ENCODE measurements around the gene IQSEC1.

The IQSEC1 gene

DNA sequence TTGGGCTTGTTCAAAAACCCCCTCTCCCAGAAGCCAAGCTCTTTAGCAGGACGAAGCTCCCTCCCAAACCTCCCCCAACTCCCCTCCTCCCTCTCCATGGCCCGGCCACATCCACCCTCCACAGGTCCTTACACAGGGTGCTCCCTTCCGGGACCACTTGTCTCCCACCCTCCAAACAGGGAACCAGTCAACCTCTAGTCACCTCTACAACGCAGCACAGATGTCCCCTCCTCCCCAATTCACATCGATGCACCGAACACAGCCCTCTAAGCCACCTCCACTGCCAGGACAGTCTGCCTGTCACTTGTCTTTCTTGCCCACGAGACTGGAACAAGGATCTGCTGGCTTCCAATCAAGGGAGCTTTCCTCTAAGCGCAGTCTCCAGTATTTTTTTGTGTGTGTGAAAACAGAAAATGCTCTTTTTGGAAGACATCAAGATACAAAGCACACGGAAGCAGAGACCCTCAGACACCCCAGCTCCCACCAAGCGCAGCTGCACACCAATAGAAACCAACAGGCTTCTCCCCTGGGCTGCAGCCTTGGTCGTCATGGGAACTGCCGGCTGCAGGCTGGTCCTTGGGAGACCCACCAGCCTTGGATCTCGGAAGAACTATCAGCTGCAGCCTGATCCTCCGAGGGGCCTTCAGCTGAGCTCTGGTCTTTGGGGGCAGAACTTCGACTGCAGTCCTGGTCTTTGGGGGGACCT is 26.5 kb downstream of the IQSEC1 start:
- no peak for DNase-seq (ENCODE audit: extremely low read depth, low read depth)
- TF ChIP-seq, protein P1, sequence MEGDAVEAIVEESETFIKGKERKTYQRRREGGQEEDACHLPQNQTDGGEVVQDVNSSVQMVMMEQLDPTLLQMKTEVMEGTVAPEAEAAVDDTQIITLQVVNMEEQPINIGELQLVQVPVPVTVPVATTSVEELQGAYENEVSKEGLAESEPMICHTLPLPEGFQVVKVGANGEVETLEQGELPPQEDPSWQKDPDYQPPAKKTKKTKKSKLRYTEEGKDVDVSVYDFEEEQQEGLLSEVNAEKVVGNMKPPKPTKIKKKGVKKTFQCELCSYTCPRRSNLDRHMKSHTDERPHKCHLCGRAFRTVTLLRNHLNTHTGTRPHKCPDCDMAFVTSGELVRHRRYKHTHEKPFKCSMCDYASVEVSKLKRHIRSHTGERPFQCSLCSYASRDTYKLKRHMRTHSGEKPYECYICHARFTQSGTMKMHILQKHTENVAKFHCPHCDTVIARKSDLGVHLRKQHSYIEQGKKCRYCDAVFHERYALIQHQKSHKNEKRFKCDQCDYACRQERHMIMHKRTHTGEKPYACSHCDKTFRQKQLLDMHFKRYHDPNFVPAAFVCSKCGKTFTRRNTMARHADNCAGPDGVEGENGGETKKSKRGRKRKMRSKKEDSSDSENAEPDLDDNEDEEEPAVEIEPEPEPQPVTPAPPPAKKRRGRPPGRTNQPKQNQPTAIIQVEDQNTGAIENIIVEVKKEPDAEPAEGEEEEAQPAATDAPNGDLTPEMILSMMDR (IDR thresholded peaks at IDR 0.05; ENCODE audit: low read depth, low read length), result no peak

DNA sequence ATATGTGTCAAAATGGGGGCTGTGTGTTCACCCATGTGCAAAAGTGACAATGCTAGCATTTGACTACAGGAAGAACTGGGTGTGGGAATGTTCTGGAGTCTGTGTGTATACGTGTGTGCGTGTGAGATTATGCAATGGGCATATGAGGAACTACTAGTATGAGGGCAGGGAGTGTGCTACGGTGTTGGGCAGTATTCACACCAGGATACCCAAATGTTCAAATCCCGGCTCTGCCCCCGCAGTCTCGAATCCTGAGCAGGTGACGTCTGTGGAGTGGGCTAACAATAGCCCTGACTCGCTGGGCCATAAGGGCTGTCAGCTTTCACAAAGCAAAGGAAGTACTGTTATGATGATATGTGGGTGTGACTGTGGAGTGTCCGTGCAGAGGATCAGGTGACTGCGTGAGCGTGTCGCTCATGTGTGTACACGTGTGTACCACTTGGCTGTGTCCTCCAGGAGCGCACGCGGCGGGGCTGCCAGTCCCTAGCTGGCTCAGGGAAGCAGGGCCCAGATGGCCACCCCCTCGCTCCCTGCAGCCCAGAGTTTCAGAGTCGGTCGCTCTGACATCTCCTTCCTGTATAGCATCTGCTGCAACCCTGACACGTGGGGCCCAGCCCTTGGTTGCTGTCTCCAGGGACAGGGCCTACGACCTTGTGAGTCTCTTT is 27.2 kb downstream of the IQSEC1 start:
- TF ChIP-seq, protein P1 (IDR thresholded peaks at IDR 0.05; ENCODE audit: low read depth, low read length), result no peak
- DNase-seq (ENCODE audit: extremely low read depth, low read depth), result no peak

GRCh38 chr3:13045241-13045903 is 27.9 kb downstream of the IQSEC1 start:
- TF ChIP-seq, protein P1 (IDR thresholded peaks at IDR 0.05; ENCODE audit: low read depth, low read length), result no peak

DNA sequence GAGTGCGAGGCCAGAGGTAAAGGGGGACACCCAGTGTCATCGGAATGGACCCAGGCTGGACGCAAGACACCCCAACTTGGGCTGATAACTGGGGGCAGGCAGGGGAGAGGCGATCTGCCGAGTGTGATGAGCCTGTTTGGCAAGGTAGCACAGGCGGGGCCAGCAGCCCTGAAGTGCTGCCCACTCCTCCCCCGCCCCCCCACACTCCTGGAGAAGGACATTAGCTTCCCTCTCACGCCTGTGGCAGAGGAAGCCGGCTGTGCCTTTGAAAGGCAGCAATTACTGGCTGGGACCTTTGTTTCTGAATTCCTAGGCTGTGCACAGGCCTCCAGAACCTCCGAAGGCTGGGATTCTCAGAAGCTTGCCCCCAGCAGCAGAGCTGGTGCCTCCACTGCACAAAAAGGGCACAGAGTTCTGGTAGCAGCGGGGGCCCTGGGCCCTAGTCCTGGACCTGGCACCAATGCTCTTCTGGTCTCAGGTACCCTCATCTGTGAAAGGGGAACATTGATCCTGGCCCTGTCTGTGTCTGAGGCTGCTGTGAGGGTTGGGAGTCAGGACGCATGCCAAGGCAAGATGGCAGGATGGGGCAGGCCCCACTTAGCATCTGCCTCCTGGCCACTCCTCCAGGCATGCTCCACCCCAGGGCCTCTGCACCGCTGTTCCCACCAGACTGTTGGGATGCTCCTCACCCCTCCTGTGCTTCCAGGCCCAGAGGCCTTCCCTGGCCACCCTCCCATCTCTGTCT is 28.6 kb downstream of the IQSEC1 start:
- no peak for DNase-seq (ENCODE audit: extremely low read depth, low read depth)
- TF ChIP-seq, protein P1 (IDR thresholded peaks at IDR 0.05; ENCODE audit: low read depth, low read length), result no peak

More at GRCh38 chr3:13045241-13045903, 27.9 kb downstream of the IQSEC1 start:
- DNase-seq (ENCODE audit: extremely low read depth, low read depth), result no peak

- DNase-seq (ENCODE audit: extremely low read depth, low read depth), result no peak
- TF ChIP-seq, protein P1 (IDR thresholded peaks at IDR 0.05; ENCODE audit: low read depth, low read length), result no peak
These were observed 29.6 kb downstream of the IQSEC1 start for GRCh38 chr3:13043656-13044055.

DNA sequence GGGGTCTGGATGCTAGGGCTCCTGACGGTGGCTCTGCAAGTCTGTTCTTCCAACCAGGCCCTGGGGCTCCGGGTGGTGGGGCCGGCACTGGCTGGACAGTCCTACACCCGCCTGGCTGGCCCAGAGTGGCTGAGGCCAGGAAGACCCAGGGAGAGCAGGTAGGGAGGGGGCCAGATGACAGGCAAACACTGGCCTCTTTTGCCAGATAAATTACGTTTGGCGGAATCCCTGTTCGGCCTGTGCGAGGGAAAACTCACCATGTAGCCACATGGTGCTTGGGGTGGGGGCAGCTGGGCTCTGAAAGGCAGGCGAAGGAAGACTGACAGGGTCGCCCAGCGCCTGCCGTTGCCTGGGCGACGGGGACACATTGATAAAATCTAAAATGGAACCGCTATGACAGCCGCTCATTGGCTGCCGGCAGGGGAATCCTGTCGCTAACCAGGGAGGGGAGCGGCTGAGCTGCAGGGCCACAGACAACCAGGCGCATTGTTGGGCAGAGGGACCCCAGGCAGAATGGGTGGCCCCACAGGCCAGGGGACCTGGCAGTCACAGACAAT is 30.4 kb downstream of the IQSEC1 start:
- TF ChIP-seq, protein P1 (IDR thresholded peaks at IDR 0.05; ENCODE audit: low read depth, low read length), result no peak
- no peak for DNase-seq (ENCODE audit: extremely low read depth, low read depth)

All from AG09319 (cell line).